GM13977 (cell line): ENCODE measurements around the gene POMGNT1.

Source experiments
- DNase-seq: peaks from one replicate; pipeline ENCODE4 v3.0.0; 2012; ENCODE audit warnings: low spot score
- in situ Hi-C: fragments of 300-500 bp; cut with MboI; formaldehyde crosslinking; loops from one replicate; pipeline ENCODE4 v1.12.0; 2022; ENCODE audit warnings: low sequenced_read_pairs, low pct_unique_long_range_greater_than_20kb, mixed read lengths, inconsistent platforms; ENCODE audit not compliant: unreplicated experiment
- TF ChIP-seq, protein P1 (sequence below): IDR thresholded peaks from 2 replicates; pipeline ENCODE4 v1.5.1; 2012; ENCODE audit warnings: mild to moderate bottlenecking, control low read depth; ENCODE audit not compliant: insufficient read depth; ENCODE audit errors: extremely low read depth, missing control alignments

The POMGNT1 gene

GRCh38 chr1:46183079-46183847 lies 15.0 kb downstream of the POMGNT1 start:
- TF ChIP-seq, protein P1, sequence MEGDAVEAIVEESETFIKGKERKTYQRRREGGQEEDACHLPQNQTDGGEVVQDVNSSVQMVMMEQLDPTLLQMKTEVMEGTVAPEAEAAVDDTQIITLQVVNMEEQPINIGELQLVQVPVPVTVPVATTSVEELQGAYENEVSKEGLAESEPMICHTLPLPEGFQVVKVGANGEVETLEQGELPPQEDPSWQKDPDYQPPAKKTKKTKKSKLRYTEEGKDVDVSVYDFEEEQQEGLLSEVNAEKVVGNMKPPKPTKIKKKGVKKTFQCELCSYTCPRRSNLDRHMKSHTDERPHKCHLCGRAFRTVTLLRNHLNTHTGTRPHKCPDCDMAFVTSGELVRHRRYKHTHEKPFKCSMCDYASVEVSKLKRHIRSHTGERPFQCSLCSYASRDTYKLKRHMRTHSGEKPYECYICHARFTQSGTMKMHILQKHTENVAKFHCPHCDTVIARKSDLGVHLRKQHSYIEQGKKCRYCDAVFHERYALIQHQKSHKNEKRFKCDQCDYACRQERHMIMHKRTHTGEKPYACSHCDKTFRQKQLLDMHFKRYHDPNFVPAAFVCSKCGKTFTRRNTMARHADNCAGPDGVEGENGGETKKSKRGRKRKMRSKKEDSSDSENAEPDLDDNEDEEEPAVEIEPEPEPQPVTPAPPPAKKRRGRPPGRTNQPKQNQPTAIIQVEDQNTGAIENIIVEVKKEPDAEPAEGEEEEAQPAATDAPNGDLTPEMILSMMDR: no peak
- no peak for DNase-seq
- in situ Hi-C loops: no loop called here

DNA sequence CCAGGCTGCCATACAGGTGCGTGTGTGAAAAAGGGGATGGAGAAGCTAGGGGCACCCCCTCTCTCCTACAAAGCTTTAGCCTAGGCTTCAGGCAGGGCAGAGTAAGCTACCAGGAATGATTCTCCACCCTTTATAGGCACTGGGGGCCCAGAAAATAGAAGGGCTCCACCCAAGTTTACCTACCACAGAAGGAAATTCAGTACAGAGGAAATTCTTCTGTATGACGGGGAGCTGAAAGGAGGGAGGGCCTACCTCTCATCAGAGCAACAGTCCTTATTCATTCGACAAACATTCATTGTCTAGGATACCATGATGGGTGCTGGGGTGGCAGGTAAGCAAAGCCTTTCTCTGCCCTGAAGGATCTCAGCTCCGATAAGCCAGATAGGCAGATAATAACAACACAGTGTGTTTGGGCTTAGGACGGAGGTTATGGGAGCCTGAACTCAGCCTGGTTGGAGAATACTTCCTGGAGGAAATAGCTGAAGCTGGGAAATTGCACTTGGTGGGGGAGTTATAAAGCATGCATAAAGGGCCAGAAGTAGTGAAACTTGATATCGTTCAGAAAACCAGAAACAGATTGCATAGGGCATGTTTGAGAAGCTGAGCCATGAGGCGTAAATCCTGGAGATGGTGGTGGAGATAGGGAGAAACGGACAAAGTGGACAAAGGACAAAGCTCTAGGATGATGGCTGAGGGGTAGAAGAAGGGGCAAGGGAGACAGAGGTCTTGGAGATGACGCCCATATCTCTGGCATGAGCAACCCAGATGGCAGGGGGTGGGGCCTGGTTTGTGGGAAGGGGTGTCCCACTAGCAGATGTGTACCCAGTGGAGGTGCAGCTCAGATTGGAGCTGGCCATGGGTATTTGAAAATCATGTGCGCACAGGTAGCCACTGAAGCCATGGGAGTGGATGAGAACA lies 16.6 kb downstream of the POMGNT1 start:
- DNase-seq: no peak
- in situ Hi-C loops: no loop called here
- TF ChIP-seq, protein P1: no peak

DNA sequence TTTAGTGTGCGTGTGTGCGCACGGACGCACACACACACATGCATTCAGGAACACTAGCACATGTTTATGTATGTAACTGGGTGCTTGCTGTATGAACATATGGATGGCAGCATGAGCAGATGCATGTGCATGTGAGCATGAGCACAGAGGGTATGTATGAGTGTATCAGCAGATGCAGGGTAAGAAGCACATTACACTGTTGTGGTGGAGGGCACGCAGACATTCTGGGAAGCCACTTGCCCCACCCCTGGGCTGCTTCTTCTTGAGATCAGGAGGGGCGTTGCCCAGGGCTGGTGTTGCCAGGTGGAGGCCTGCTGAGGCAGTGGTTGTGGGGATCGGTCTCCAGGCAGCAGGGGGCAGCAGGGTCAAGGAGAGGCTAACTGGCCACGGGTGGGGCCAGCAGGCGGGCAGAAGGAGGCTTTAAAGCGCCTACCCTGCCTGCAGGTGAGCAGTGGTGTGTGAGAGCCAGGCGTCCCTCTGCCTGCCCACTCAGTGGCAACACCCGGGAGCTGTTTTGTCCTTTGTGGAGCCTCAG lies 18.1 kb downstream of the POMGNT1 start:
- TF ChIP-seq, protein P1: peak; percentile 50
- in situ Hi-C loops: no loop called here
- no peak for DNase-seq

DNA sequence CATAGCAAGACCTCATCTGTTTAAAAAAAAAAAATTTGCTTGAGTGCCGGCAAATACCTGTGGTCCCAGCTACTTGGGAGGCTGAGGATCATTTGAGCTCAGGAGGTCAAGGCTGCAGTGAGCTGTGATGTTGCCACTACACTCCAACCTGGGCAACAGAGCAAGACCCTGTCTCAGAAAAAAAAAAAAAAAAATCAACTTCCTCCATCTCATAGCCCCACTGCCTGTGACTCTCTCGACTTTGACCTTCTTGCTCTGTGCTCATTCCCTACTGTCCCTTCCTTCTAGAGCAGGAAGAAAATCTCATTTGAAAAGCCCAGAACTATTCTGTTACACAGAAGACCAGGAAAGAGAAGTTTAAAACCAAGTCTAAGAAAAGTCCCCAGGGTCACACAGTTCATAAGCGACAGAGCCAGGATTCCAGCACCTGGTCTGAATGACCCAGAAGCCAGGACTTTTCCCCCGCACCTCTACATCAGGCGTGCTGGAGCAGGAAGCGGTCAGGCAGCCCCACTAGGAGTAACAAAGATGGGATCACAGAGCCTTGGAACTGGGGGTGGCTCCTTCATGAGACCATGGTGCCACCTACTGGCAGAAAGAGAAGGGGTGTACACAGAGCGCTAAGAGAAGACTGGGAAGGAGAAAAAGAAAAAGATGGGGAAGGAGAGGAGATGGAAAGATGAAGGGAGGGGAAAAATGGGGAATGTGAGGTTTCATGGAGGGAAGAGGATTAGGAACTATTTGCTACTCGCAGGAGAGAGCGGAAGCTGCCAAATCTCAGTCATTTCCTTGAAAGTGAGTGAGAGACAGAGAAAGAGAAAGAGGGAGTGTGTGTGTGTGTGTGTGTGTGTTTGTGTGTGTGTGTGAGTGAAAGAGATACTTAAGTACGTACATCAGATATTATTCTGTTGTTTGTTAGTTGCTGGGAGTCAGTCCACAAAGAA lies 18.8 kb downstream of the POMGNT1 start:
- peak; percentile 82 for DNase-seq
- in situ Hi-C loops: loop anchor here (5.0 kb wide), 1 partner anchor 142 kb away; no protein-coding TSS in a partner anchor
- TF ChIP-seq, protein P1: peak; percentile 92

- DNase-seq: no peak
- TF ChIP-seq, protein P1: no peak
- in situ Hi-C loops: loop anchor here (5.0 kb wide), 1 partner anchor 139 kb away; no protein-coding TSS in a partner anchor
These were observed 21.9 kb downstream of the POMGNT1 start, which contains the start of gene P3R3URF for GRCh38 chr1:46176211-46176865. Gene P3R3URF, minus strand, starts transcription at chr1:46176488. Its CDS starts 17 bp downstream, at chr1:46176471.
